HG03097 (cell line): ENCODE measurements around the gene SNPH.
"Not testable (repeated sequence)": the region's sequence is repeated elsewhere in the genome, so short reads cannot be mapped to it uniquely, and the experiment has no call there.

ENCODE experiments used
- ATAC-seq: cut with Tn5 transposase; IDR thresholded peaks from one replicate; pipeline ENCODE4 v1.9.1; 2021; ENCODE audit not compliant: unreplicated experiment, low FRiP score

Gene SNPH

GRCh38 chr20:1334761-1335160 lies 68.7 kb downstream of the SNPH start:
- ATAC-seq = no peak

- ATAC-seq = no peak
These were observed 70.0 kb downstream of the SNPH start for GRCh38 chr20:1335961-1336698.

- no peak for ATAC-seq
These were observed 70.7 kb downstream of the SNPH start for GRCh38 chr20:1336699-1337367.

- ATAC-seq = no peak
These were observed 71.3 kb downstream of the SNPH start for GRCh38 chr20:1337441-1337840.

GRCh38 chr20:1338096-1338495 lies 72.0 kb downstream of the SNPH start:
- ATAC-seq = no peak

GRCh38 chr20:1338801-1339200 lies 72.7 kb downstream of the SNPH start:
- no peak for ATAC-seq

- no peak for ATAC-seq
These were observed 75.6 kb downstream of the SNPH start for GRCh38 chr20:1341561-1342265.

GRCh38 chr20:1343446-1344124 lies 77.5 kb downstream of the SNPH start:
- not testable (repeated sequence) for ATAC-seq

GRCh38 chr20:1345030-1345755 lies 79.1 kb downstream of the SNPH start:
- ATAC-seq = no peak

GRCh38 chr20:1345756-1346093 lies 79.6 kb downstream of the SNPH start:
- ATAC-seq = no peak

GRCh38 chr20:1346315-1346969 lies 80.3 kb downstream of the SNPH start:
- ATAC-seq = no peak

- no peak for ATAC-seq
These were observed 87.9 kb downstream of the SNPH start for GRCh38 chr20:1353956-1354355.

GRCh38 chr20:1357921-1358671 lies 92.0 kb downstream of the SNPH start:
- ATAC-seq = no peak
